ENCODE data around the gene AMD1. TPM values are rescaled to one million over a fixed set of nuclear protein-coding genes. Genes with fewer than 3 reads are reported as not detected.

The AMD1 gene
- total RNA-seq, 1 experiment from 2014 or later, result 139 TPM

- peak; percentile 77 for DNase-seq (ENCODE audit: low read depth)
Measured at GRCh38 chr6:110938171-110938570, 63.6 kb downstream of the AMD1 start.

GRCh38 chr6:110939429-110940200 lies 65.0 kb downstream of the AMD1 start:
- no peak for DNase-seq (ENCODE audit: low read depth)

- peak; percentile 99 for DNase-seq (ENCODE audit: low read depth)
Measured at GRCh38 chr6:110944681-110945151, 70.1 kb downstream of the AMD1 start.

Other genes with a start within 250 kb of the AMD1 start
- 17.1 and 30.7 TPM in 2 replicates for gene CDK19, start 59.3 kb upstream of the AMD1 start, total RNA-seq (2014; rRNA removed; shearing (Covaris generic))
- gene GTF3C6, start 83.9 kb downstream of the AMD1 start, total RNA-seq (2014; rRNA removed; shearing (Covaris generic)), result 98.0 and 123 TPM in 2 replicates
- 44.3 and 70.4 TPM in 2 replicates for gene RPF2, start 107.3 kb downstream of the AMD1 start, total RNA-seq (2014; rRNA removed; shearing (Covaris generic))
- gene SLC16A10, start 212.7 kb downstream of the AMD1 start, total RNA-seq (2014; rRNA removed; shearing (Covaris generic)), result 1.7 and 2.1 TPM in 2 replicates